AG10803 (cell line): ENCODE measurements around the gene CORO7.
"Not testable (repeated sequence)": the region's sequence is repeated elsewhere in the genome, so short reads cannot be mapped to it uniquely, and the experiment has no call there.

Experiments
- DNase-seq: peaks from one replicate; pipeline ENCODE4 v3.0.0; 2010; ENCODE audit warnings: low read depth
- H3K4me3 ChIP-seq: 2 replicates; pipeline ENCODE4 v1.5.1; 2011; ENCODE audit warnings: mild to moderate bottlenecking, low read length, control low read depth
- CTCF ChIP-seq: conservative IDR thresholded peaks from 2 replicates; pipeline ENCODE4 v1.5.1; 2011; ENCODE audit warnings: mild to moderate bottlenecking, low read length, control low read depth, inconsistent platforms

CORO7 gene

DNA sequence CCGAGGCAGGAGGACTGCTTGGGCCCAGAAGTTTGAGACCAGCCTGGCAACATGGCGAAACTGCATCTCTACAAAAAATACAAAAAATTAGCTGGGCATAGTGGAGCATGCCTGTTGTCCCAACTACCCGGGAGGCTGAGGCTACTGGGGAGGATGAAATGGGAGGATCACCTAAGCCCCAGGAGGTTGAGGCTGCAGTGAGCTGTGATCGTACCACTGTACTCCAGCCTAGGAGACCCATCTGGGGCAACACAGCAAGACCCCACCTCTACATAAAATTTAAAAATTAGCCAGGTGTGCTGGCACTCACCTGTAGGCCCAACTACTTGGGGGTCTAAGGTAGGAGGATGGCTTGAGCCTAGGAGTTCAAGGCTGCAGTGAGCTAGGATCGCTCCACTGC lies 67.1 kb downstream of the CORO7 start:
- no peak overlapping the region for H3K4me3 ChIP-seq
- no peak for TF ChIP-seq CTCF
- no peak for DNase-seq

DNA sequence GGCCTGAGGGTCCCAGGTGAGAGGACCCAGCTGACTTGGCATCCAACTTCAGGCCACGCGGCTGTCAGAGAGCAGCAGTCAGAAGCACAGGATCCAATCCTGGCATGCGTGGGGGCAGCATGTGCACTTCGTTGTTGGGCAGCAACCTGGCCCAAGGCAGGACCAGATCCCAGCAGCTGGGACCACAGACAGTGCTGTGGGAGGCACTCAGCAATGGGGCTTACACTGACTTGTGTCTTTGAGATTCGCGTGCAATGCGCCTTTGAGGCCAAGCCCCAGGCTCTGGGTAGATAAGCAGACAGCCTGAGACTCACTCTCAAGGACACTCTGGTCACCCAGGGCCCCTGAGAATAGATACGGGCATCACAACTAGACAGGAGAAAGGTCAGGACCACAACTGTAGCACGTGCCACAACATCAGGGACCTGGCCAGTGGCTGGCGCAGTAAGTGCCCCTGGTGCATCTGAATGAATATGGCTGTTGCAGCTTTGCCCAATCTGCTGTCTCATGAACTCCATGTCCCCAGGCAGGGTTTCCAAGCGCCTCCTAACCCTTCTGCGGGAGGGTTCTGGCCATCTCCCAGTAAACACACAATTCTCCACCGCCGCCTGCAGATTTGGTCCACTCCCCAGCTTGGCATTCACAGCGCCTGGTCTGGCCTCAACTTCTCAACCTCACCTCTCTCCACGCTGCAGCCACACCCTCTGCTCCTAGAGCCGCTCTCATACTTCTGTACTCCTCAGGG lies 68.5 kb downstream of the CORO7 start:
- no peak overlapping the region for H3K4me3 ChIP-seq
- no peak for DNase-seq
- TF ChIP-seq CTCF = no peak

GRCh38 chr16:4347010-4347409 lies 69.4 kb downstream of the CORO7 start:
- TF ChIP-seq CTCF = no peak
- DNase-seq = peak; percentile 33
- H3K4me3 ChIP-seq = no peak overlapping the region

GRCh38 chr16:4345836-4346781 lies 70.3 kb downstream of the CORO7 start:
- no peak for TF ChIP-seq CTCF
- DNase-seq = no peak
- no peak overlapping the region for H3K4me3 ChIP-seq

GRCh38 chr16:4344983-4345835 lies 71.2 kb downstream of the CORO7 start:
- no peak for DNase-seq
- H3K4me3 ChIP-seq = no peak overlapping the region
- no peak for TF ChIP-seq CTCF

- H3K4me3 ChIP-seq, DNase-seq: not testable (repeated sequence)
Observed at GRCh38 chr16:4344300-4344982, 72.0 kb downstream of the CORO7 start.
